ENCODE data around the gene PRKG1.
"Not testable (repeated sequence)": the region's sequence is repeated elsewhere in the genome, so short reads cannot be mapped to it uniquely, and the experiment has no call there.

Gene PRKG1

GRCh38 chr10:51178634-51179033 is 104.3 kb downstream of the PRKG1 start:
- no peak for DNase-seq

- no peak for DNase-seq
Measured at GRCh38 chr10:51180141-51180540, 105.9 kb downstream of the PRKG1 start.

- DNase-seq = no peak
Measured at GRCh38 chr10:51183783-51184182, 109.5 kb downstream of the PRKG1 start.

- no peak for DNase-seq
Measured at GRCh38 chr10:51186361-51186760, 112.1 kb downstream of the PRKG1 start.

GRCh38 chr10:51188008-51188407 is 113.7 kb downstream of the PRKG1 start:
- no peak for DNase-seq

- DNase-seq = no peak
Measured at GRCh38 chr10:51188866-51189265, 114.6 kb downstream of the PRKG1 start.

GRCh38 chr10:51196508-51197175 is 122.4 kb downstream of the PRKG1 start:
- DNase-seq = no peak

GRCh38 chr10:51198170-51198569 is 123.9 kb downstream of the PRKG1 start:
- no peak for DNase-seq

GRCh38 chr10:51201947-51202346 is 127.7 kb downstream of the PRKG1 start:
- no peak for DNase-seq

- no peak for DNase-seq
Measured at GRCh38 chr10:51203359-51203758, 129.1 kb downstream of the PRKG1 start.

GRCh38 chr10:51204066-51204465 is 129.8 kb downstream of the PRKG1 start:
- no peak for DNase-seq

GRCh38 chr10:51204701-51205100 is 130.4 kb downstream of the PRKG1 start:
- DNase-seq = no peak

GRCh38 chr10:51206500-51206899 is 132.2 kb downstream of the PRKG1 start:
- no peak for DNase-seq

- not testable (repeated sequence) for DNase-seq
Measured at GRCh38 chr10:51212937-51213336, 138.7 kb downstream of the PRKG1 start.

- no peak for DNase-seq
Measured at GRCh38 chr10:51214207-51215196, 140.2 kb downstream of the PRKG1 start.

- no peak for DNase-seq
Measured at GRCh38 chr10:51215951-51216834, 141.9 kb downstream of the PRKG1 start.

- DNase-seq = no peak
Measured at GRCh38 chr10:51217505-51217904, 143.2 kb downstream of the PRKG1 start.

GRCh38 chr10:51224671-51225161 is 150.4 kb downstream of the PRKG1 start:
- no peak for DNase-seq

GRCh38 chr10:51227897-51228713 is 153.8 kb downstream of the PRKG1 start:
- no peak for DNase-seq

- DNase-seq = no peak
Measured at GRCh38 chr10:51228714-51229100, 154.4 kb downstream of the PRKG1 start.

GRCh38 chr10:51230887-51231585 is 156.7 kb downstream of the PRKG1 start:
- no peak for DNase-seq
